ENCODE measurements around the gene SLC17A2.

The SLC17A2 gene

DNA sequence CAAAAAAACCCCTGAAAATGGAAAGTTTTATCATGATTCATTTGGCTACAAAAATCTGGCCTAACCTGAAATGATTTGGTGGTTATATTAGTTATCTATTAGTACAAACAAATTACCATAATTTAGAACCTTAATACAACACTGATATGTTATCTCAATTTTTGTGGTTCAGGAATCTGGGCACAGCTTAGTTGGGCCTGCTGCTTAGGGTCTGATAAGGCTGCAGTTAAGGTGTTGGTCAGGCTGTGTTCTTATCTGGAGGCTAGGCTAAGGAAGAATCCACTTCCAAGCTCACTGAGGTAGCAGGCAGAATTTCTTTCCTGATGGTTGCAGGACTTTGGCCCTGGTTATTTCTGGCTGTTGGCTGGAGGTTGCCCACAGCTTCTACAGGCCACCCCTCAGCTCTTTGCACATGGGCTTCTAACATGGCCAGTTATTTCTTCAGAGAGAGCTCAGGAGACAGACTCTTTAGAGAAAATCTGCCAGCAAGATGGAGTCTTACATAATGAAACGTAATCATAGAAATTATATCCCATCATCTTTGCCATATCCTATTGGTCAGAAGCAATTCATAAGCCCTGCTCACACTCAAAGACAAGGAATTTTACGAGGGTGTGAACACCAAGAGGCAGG, 43.5 kb upstream of the SLC17A2 start:
- H3K36me3 ChIP-seq (ENCODE audit: control insufficient read depth in 2 of 2, insufficient read depth in 1 of 2, low read length in 2 of 2), result peaks cover 15 to 90% of the 10 kb centered on the region in 2 experiments
- CTCF ChIA-PET, result interaction anchor here (1.6 kb wide), 1 partner anchor 19 kb away, joined by 9 read pairs; no protein-coding TSS in a partner anchor
- POLR2A ChIA-PET, result no interaction called here

DNA sequence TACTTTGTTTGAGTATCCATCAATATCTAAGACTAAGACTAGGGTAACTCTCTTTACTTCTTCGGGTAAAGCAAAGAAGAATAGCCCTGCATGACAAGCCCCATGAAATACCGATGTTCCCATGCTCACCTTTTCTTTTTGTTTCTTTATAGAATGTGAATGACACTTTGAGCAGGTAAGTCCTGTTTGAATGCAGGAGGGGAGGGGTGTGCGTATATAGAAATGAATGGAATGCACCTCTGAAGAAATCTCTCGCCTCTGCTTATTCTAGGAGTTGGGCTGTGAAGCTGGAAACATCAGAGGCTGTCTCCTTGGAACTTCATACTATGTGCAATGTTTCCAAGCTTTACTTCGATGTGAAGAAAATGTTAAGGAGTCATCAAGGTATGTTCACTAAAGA, 42.4 kb upstream of the SLC17A2 start:
- H3K4me1 ChIP-seq (ENCODE audit: control insufficient read depth, insufficient read depth, low read length), result no peaks in the 10 kb centered on the region
- CTCF ChIA-PET, result interaction anchor here (0.9 to 1.6 kb wide), 2 partner anchors 20 to 30 kb away, joined by 3 to 9 read pairs; no protein-coding TSS in a partner anchor
- H3K27ac ChIP-seq (ENCODE audit: extremely low read depth, low read depth, low read length), result no peak overlapping the region
- POLR2A ChIA-PET, result no interaction called here
- no peak for TF ChIP-seq ZNF423 (tag by site-specific recombination; IDR thresholded peaks at IDR 0.05)
- TF ChIP-seq FEZF1 (tag by site-specific recombination; IDR thresholded peaks at IDR 0.05), result no peak
- TF ChIP-seq, protein P1, sequence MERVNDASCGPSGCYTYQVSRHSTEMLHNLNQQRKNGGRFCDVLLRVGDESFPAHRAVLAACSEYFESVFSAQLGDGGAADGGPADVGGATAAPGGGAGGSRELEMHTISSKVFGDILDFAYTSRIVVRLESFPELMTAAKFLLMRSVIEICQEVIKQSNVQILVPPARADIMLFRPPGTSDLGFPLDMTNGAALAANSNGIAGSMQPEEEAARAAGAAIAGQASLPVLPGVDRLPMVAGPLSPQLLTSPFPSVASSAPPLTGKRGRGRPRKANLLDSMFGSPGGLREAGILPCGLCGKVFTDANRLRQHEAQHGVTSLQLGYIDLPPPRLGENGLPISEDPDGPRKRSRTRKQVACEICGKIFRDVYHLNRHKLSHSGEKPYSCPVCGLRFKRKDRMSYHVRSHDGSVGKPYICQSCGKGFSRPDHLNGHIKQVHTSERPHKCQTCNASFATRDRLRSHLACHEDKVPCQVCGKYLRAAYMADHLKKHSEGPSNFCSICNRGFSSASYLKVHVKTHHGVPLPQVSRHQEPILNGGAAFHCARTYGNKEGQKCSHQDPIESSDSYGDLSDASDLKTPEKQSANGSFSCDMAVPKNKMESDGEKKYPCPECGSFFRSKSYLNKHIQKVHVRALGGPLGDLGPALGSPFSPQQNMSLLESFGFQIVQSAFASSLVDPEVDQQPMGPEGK (tag by site-specific recombination; IDR thresholded peaks at IDR 0.05), result no peak
- no peak for TF ChIP-seq ZNF394 (tag by site-specific recombination; IDR thresholded peaks at IDR 0.05; ENCODE audit: borderline replicate concordance)
- TF ChIP-seq, protein P2, sequence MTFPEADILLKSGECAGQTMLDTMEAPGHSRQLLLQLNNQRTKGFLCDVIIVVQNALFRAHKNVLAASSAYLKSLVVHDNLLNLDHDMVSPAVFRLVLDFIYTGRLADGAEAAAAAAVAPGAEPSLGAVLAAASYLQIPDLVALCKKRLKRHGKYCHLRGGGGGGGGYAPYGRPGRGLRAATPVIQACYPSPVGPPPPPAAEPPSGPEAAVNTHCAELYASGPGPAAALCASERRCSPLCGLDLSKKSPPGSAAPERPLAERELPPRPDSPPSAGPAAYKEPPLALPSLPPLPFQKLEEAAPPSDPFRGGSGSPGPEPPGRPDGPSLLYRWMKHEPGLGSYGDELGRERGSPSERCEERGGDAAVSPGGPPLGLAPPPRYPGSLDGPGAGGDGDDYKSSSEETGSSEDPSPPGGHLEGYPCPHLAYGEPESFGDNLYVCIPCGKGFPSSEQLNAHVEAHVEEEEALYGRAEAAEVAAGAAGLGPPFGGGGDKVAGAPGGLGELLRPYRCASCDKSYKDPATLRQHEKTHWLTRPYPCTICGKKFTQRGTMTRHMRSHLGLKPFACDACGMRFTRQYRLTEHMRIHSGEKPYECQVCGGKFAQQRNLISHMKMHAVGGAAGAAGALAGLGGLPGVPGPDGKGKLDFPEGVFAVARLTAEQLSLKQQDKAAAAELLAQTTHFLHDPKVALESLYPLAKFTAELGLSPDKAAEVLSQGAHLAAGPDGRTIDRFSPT (tag by site-specific recombination; IDR thresholded peaks at IDR 0.05), result no peak
- no peak overlapping the region for H3K4me3 ChIP-seq (ENCODE audit: low read depth, low read length)
- peaks cover 9 to 96% of the 10 kb centered on the region in 2 experiments for H3K36me3 ChIP-seq (ENCODE audit: control insufficient read depth in 2 of 2, insufficient read depth in 1 of 2, low read length in 2 of 2)
- no peaks in the 10 kb centered on the region for H3K9me3 ChIP-seq (ENCODE audit: control insufficient read depth, insufficient read depth, low read depth, low read length)

More for the DNA sequence above, 43.5 kb upstream of the SLC17A2 start:
- H3K27ac ChIP-seq (ENCODE audit: extremely low read depth, low read depth, low read length), result no peak overlapping the region
- H3K4me1 ChIP-seq (ENCODE audit: control insufficient read depth, insufficient read depth, low read length), result no peaks in the 10 kb centered on the region
- TF ChIP-seq, protein P3, sequence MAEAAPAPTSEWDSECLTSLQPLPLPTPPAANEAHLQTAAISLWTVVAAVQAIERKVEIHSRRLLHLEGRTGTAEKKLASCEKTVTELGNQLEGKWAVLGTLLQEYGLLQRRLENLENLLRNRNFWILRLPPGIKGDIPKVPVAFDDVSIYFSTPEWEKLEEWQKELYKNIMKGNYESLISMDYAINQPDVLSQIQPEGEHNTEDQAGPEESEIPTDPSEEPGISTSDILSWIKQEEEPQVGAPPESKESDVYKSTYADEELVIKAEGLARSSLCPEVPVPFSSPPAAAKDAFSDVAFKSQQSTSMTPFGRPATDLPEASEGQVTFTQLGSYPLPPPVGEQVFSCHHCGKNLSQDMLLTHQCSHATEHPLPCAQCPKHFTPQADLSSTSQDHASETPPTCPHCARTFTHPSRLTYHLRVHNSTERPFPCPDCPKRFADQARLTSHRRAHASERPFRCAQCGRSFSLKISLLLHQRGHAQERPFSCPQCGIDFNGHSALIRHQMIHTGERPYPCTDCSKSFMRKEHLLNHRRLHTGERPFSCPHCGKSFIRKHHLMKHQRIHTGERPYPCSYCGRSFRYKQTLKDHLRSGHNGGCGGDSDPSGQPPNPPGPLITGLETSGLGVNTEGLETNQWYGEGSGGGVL (tag by site-specific recombination; IDR thresholded peaks at IDR 0.05), result no peak
- TF ChIP-seq ZNF335 (tag by site-specific recombination; conservative IDR thresholded peaks at IDR 0.05) (no peak), ZNF302 (tag by site-specific recombination; IDR thresholded peaks at IDR 0.05; ENCODE audit: low read depth) (no peak), ZNF596 (tag by site-specific recombination; IDR thresholded peaks at IDR 0.05) (no peak), KLF8 (tag by site-specific recombination; IDR thresholded peaks at IDR 0.05) (no peak), ZBTB48 (tag by site-specific recombination; IDR thresholded peaks at IDR 0.05) (no peak), ZNF610 (tag by site-specific recombination; IDR thresholded peaks at IDR 0.05; ENCODE audit: borderline replicate concordance) (no peak)
- no peak overlapping the region for H3K4me3 ChIP-seq (ENCODE audit: low read depth, low read length)
- no peaks in the 10 kb centered on the region for H3K9me3 ChIP-seq (ENCODE audit: control insufficient read depth, insufficient read depth, low read depth, low read length)

DNA sequence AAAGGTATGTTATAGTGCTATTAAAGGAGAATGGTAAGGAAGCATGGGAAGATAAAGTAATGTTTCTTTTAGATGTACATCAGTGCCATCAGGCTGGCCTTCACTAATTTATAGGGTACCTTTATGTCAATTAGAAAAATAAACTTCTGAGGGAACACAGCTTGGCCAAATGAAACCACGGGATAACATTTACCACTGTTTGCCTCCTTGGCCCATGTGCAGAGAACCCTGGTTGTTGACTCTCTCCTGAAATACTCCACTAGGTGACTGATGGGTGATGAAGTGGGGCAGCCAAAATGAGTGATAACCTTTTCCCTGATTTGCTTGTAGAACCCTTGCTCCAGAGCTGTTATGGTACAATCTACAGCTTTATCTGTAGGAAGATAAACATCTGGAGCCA, 41.6 kb upstream of the SLC17A2 start:
- POLR2A ChIA-PET, result no interaction called here
- Histone ChIP-seq H3K36me3 (ENCODE audit: control insufficient read depth in 2 of 2, insufficient read depth in 1 of 2, low read length in 2 of 2) (peaks cover 6 to 96% of the 10 kb centered on the region in 2 experiments), H3K4me1 (ENCODE audit: control insufficient read depth, insufficient read depth, low read length) (no peaks in the 10 kb centered on the region), H3K27ac (ENCODE audit: extremely low read depth, low read depth, low read length) (no peak overlapping the region), H3K4me3 (ENCODE audit: low read depth, low read length) (no peak overlapping the region), H3K9me3 (ENCODE audit: control insufficient read depth, insufficient read depth, low read depth, low read length) (no peaks in the 10 kb centered on the region)
- CTCF ChIA-PET, result interaction anchor here (0.5 kb wide), 1 partner anchor 35 kb away, joined by 4 read pairs; no protein-coding TSS in a partner anchor
- TF ChIP-seq ZNF132 (tag by site-specific recombination; IDR thresholded peaks at IDR 0.05; ENCODE audit: borderline replicate concordance) (no peak), MYNN (tag by site-specific recombination; IDR thresholded peaks at IDR 0.05; ENCODE audit: borderline replicate concordance) (no peak), ZFP41 (tag by site-specific recombination; IDR thresholded peaks at IDR 0.05; ENCODE audit: borderline replicate concordance) (no peak), ZBTB20 (tag by site-specific recombination; IDR thresholded peaks at IDR 0.05) (no peak), ZNF830 (tag by site-specific recombination; IDR thresholded peaks at IDR 0.05; ENCODE audit: low read depth) (no peak)
- TF ChIP-seq, protein P4, sequence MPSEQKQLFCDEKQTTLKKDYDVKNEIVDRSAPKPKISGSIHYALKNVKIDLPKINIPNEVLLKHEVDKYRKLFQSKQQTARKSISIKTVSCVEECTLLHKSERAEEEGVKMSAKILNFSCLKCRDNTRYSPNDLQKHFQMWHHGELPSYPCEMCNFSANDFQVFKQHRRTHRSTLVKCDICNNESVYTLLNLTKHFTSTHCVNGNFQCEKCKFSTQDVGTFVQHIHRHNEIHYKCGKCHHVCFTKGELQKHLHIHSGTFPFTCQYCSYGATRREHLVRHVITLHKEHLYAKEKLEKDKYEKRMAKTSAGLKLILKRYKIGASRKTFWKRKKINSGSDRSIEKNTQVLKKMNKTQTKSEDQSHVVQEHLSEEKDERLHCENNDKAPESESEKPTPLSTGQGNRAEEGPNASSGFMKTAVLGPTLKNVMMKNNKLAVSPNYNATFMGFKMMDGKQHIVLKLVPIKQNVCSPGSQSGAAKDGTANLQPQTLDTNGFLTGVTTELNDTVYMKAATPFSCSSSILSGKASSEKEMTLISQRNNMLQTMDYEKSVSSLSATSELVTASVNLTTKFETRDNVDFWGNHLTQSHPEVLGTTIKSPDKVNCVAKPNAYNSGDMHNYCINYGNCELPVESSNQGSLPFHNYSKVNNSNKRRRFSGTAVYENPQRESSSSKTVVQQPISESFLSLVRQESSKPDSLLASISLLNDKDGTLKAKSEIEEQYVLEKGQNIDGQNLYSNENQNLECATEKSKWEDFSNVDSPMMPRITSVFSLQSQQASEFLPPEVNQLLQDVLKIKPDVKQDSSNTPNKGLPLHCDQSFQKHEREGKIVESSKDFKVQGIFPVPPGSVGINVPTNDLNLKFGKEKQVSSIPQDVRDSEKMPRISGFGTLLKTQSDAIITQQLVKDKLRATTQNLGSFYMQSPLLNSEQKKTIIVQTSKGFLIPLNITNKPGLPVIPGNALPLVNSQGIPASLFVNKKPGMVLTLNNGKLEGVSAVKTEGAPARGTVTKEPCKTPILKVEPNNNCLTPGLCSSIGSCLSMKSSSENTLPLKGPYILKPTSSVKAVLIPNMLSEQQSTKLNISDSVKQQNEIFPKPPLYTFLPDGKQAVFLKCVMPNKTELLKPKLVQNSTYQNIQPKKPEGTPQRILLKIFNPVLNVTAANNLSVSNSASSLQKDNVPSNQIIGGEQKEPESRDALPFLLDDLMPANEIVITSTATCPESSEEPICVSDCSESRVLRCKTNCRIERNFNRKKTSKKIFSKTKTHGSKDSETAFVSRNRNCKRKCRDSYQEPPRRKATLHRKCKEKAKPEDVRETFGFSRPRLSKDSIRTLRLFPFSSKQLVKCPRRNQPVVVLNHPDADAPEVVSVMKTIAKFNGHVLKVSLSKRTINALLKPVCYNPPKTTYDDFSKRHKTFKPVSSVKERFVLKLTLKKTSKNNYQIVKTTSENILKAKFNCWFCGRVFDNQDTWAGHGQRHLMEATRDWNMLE (tag by site-specific recombination; conservative IDR thresholded peaks at IDR 0.05; ENCODE audit: low read depth), result no peak
